ENCODE data around the gene ADAMTS2.
A peak's percentile ranks its signal among the peaks of the same experiment; 100 is the strongest.

The ADAMTS2 gene

DNA sequence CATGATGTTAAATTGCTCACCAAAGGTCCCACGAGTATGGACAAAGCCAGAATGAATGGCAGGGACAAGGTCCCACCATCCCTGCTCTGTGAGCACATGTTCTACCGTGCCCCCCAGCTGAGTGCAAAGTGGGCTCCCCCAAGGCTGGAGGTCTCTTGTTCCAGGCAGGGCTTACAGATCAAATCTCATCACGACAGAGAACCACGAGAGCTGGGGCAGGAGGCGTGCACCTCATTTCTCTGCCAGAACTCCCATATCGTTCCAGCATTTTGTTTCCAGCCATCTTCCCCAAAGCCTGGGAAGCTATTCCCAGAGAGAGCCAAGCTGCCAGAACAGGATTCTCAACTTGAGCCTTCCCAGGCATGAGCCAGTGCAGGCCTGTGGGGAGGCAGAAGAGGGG, 176.6 kb downstream of the ADAMTS2 start:
- H3K4me3 ChIP-seq (ENCODE audit: low read length in 2 of 2) = no peak overlapping the region
- DNase-seq (ENCODE audit: low spot score) = no peak
- H2AK5ac ChIP-seq (ENCODE audit: low read depth, low read length) = no peak overlapping the region
- no peak overlapping the region for H3K9ac ChIP-seq (ENCODE audit: low read depth, low read length, poor library complexity)
- peaks cover 0 to 1% (median 0%) of the 10 kb centered on the region in 3 experiments for H3K27me3 ChIP-seq (ENCODE audit: control insufficient read depth in 3 of 3, insufficient read depth in 3 of 3, low read depth in 1 of 3, low read length in 3 of 3)
- H3K4me2 ChIP-seq (ENCODE audit: insufficient read depth, low read length, poor library complexity, severe bottlenecking) = no peak overlapping the region
- no peak overlapping the region for H2BK15ac ChIP-seq (ENCODE audit: low read length)
- H3K27ac ChIP-seq (replicated peaks; ENCODE audit: low read length) = no peak overlapping the region
- H3K4ac ChIP-seq (ENCODE audit: low read length) = no peak overlapping the region
- no peak overlapping the region for H4K8ac ChIP-seq (ENCODE audit: low read depth, low read length)
- H4K91ac ChIP-seq (ENCODE audit: low read depth, low read length, poor library complexity) = no peak overlapping the region
- no peak overlapping the region for H3K23ac ChIP-seq (ENCODE audit: low read depth, low read length, poor library complexity)
- H2AFZ ChIP-seq (ENCODE audit: low read length) = no peak overlapping the region
- H3K36me3 ChIP-seq (replicated peaks in 1 of 2; ENCODE audit: control insufficient read depth in 2 of 2, insufficient read depth in 2 of 2, low read length in 2 of 2) = no peaks in the 10 kb centered on the region
- no peak overlapping the region for H2BK120ac ChIP-seq (ENCODE audit: low read depth, low read length)
- H3K79me1 ChIP-seq (ENCODE audit: low read depth, low read length) = no peaks in the 10 kb centered on the region
- H2BK5ac ChIP-seq (ENCODE audit: low read length) = no peak overlapping the region
- WGBS, 2 donors (ENCODE audit: extremely low coverage in 2 of 2, insufficient read length in 2 of 2, insufficient replicate concordance in 1 of 2) = no CpG with 5 or more reads among the region's 6 CpGs
- no peak overlapping the region for H2BK12ac ChIP-seq (ENCODE audit: low read length)
- no peak overlapping the region for H3K18ac ChIP-seq (ENCODE audit: low read length)
- no peaks in the 10 kb centered on the region for H3K4me1 ChIP-seq (ENCODE audit: control insufficient read depth in 2 of 2, insufficient read depth in 1 of 2, low read depth in 1 of 2, low read length in 2 of 2)
- H3K9me3 ChIP-seq (replicated peaks in 1 of 2; ENCODE audit: control insufficient read depth in 2 of 2, insufficient read depth in 1 of 2, low read depth in 1 of 2, low read length in 2 of 2) = no peaks in the 10 kb centered on the region
- H3K14ac ChIP-seq (ENCODE audit: low read length) = no peak overlapping the region

DNA sequence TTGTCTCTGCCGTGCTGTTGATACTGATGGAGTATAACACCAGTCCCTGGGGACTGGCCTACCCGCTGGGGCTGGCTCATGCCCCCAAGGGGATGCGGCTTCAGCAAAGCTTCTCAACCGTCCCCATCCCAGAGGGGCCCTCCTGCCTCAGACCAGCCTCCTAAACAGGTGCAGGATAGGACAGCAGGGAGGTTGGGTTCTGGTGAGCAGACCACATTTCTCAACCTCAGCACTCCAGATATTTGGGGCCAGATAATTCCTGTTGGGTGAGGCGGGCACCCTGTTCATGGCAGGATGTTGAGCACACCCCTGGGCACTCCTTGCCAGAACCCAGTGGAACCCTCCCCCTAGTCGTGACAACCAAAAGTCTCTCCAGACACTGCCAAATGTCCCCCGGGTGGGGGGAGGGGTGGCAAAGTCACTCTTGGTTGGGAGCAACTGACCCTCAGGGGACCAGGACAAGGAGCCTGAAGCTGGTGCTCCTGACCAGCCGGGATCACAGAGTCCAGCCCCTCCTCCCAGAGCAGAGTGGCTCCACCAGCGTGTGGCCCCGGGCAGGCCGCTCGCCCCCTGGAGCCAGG, 177.3 kb downstream of the ADAMTS2 start:
- Histone ChIP-seq H3K18ac (ENCODE audit: low read length) (peak overlapping the region; percentile 67), H4K91ac (ENCODE audit: low read depth, low read length, poor library complexity) (no peak overlapping the region), H2AFZ (ENCODE audit: low read length) (no peak overlapping the region), H3K36me3 (replicated peaks in 1 of 2; ENCODE audit: control insufficient read depth in 2 of 2, insufficient read depth in 2 of 2, low read length in 2 of 2) (no peaks in the 10 kb centered on the region), H3K14ac (ENCODE audit: low read length) (no peak overlapping the region), H3K4me1 (ENCODE audit: control insufficient read depth in 2 of 2, insufficient read depth in 1 of 2, low read depth in 1 of 2, low read length in 2 of 2) (no peaks in the 10 kb centered on the region), H3K79me1 (ENCODE audit: low read depth, low read length) (no peaks in the 10 kb centered on the region), H2BK5ac (ENCODE audit: low read length) (no peak overlapping the region), H3K27me3 (ENCODE audit: control insufficient read depth in 3 of 3, insufficient read depth in 3 of 3, low read depth in 1 of 3, low read length in 3 of 3) (peaks cover 0 to 1% (median 0%) of the 10 kb centered on the region in 3 experiments), H3K9me3 (replicated peaks in 1 of 2; ENCODE audit: control insufficient read depth in 2 of 2, insufficient read depth in 1 of 2, low read depth in 1 of 2, low read length in 2 of 2) (no peaks in the 10 kb centered on the region), H3K23ac (ENCODE audit: low read depth, low read length, poor library complexity) (no peak overlapping the region), H3K9ac (ENCODE audit: low read depth, low read length, poor library complexity) (no peak overlapping the region), H3K4me3 (ENCODE audit: low read length in 2 of 2) (no peak overlapping the region), H3K4ac (ENCODE audit: low read length) (no peak overlapping the region), H3K27ac (replicated peaks; ENCODE audit: low read length) (no peak overlapping the region), H2BK120ac (ENCODE audit: low read depth, low read length) (no peak overlapping the region), H2AK5ac (ENCODE audit: low read depth, low read length) (peak overlapping the region; percentile 6), H2BK15ac (ENCODE audit: low read length) (no peak overlapping the region), H3K4me2 (ENCODE audit: insufficient read depth, low read length, poor library complexity, severe bottlenecking) (no peak overlapping the region), H2BK12ac (ENCODE audit: low read length) (no peak overlapping the region), H4K8ac (ENCODE audit: low read depth, low read length) (no peak overlapping the region)
- no CpG with 5 or more reads among the region's 12 CpGs for WGBS, 2 donors (ENCODE audit: extremely low coverage in 2 of 2, insufficient read length in 2 of 2, insufficient replicate concordance in 1 of 2)
- no peak for DNase-seq (ENCODE audit: low spot score)

DNA sequence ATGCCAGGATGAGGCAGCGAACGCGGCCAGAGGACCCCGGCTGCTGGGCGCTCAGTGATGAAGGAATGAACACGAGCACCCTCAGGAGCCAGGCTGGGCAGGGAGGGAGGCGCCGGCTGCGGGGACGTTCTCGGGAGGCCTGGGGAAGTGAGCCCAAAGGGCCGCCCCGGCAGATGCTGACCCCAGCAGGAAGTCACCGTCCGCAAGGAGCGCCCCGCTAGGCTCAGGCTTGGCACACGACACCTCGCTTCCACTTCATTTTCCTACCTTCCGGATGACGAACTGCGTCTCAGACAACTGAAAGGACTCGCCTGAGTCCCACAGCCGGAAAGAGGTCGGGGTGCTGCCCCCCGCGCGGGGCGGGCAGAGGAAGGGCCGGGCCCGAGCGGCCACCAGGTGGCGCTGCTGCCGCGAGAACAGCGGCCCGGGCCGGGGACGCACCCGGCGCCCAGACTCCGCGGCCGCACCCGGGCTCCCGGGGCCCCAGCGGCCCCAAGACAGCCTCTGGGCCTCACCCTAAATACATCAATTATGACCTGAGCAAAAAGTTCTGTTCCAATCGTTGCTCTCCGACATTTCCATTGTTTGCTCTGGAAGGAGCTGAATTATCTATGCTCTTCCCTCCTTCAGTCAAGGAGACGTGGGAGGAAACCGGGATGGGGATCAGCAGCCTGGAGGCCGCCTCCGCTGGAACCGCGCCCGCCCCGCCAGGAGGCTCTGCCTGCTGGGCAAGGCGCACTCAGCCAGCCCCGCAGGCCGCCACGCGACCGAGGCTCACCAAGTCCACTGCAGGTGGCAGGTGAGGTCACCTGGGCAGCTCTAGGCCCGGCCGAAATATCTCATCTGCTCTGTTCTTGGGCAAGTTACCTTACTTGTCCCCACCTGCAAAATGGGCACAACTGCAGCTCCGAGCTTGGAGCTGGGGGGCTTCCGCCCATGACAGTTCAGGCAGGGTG, 178.1 kb downstream of the ADAMTS2 start:
- peak overlapping the region; percentile 81 for H3K18ac ChIP-seq (ENCODE audit: low read length)
- no peak overlapping the region for H3K4me3 ChIP-seq (ENCODE audit: low read length in 2 of 2)
- H3K14ac ChIP-seq (ENCODE audit: low read length) = no peak overlapping the region
- H3K4me1 ChIP-seq (ENCODE audit: control insufficient read depth in 2 of 2, insufficient read depth in 1 of 2, low read depth in 1 of 2, low read length in 2 of 2) = no peaks in the 10 kb centered on the region
- peaks cover 0 to 1% (median 0%) of the 10 kb centered on the region in 3 experiments for H3K27me3 ChIP-seq (ENCODE audit: control insufficient read depth in 3 of 3, insufficient read depth in 3 of 3, low read depth in 1 of 3, low read length in 3 of 3)
- H3K9me3 ChIP-seq (replicated peaks in 1 of 2; ENCODE audit: control insufficient read depth in 2 of 2, insufficient read depth in 1 of 2, low read depth in 1 of 2, low read length in 2 of 2) = no peaks in the 10 kb centered on the region
- H2AK5ac ChIP-seq (ENCODE audit: low read depth, low read length) = peak overlapping the region; percentile 94
- H3K9ac ChIP-seq (ENCODE audit: low read depth, low read length, poor library complexity) = peak overlapping the region; percentile 3
- no peak overlapping the region for H3K4ac ChIP-seq (ENCODE audit: low read length)
- peak overlapping the region; percentile 53 for H2BK12ac ChIP-seq (ENCODE audit: low read length)
- WGBS, 2 donors (ENCODE audit: extremely low coverage in 2 of 2, insufficient read length in 2 of 2, insufficient replicate concordance in 1 of 2) = no CpG with 5 or more reads among the region's 67 CpGs
- peak overlapping the region; percentile 83 for H3K23ac ChIP-seq (ENCODE audit: low read depth, low read length, poor library complexity)
- no peak overlapping the region for H2BK120ac ChIP-seq (ENCODE audit: low read depth, low read length)
- H3K27ac ChIP-seq (replicated peaks; ENCODE audit: low read length) = no peak overlapping the region
- DNase-seq (ENCODE audit: low spot score) = peak; percentile 61
- peak overlapping the region; percentile 68 for H2AFZ ChIP-seq (ENCODE audit: low read length)
- H3K79me1 ChIP-seq (ENCODE audit: low read depth, low read length) = no peaks in the 10 kb centered on the region
- no peak overlapping the region for H2BK5ac ChIP-seq (ENCODE audit: low read length)
- H4K8ac ChIP-seq (ENCODE audit: low read depth, low read length) = no peak overlapping the region
- H3K36me3 ChIP-seq (replicated peaks in 1 of 2; ENCODE audit: control insufficient read depth in 2 of 2, insufficient read depth in 2 of 2, low read length in 2 of 2) = no peaks in the 10 kb centered on the region
- no peak overlapping the region for H4K91ac ChIP-seq (ENCODE audit: low read depth, low read length, poor library complexity)
- no peak overlapping the region for H3K4me2 ChIP-seq (ENCODE audit: insufficient read depth, low read length, poor library complexity, severe bottlenecking)
- peak overlapping the region; percentile 20 for H2BK15ac ChIP-seq (ENCODE audit: low read length)
